SIG-M5 treated with dmso at 0.1 percent for 504 hours (cell line): ENCODE data around the gene HDHD2.
A peak's percentile ranks its signal among the peaks of the same experiment; 100 is the strongest.

Experiments
- DNase-seq: peaks from one replicate; lab custom pipeline; 2025; ENCODE audit not compliant: unreplicated experiment; lab: John Stamatoyannopoulos, UW

The HDHD2 gene

GRCh38 chr18:47149457-47150028 lies 757 bp downstream of the HDHD2 start:
- DNase-seq, result peak; percentile 12

GRCh38 chr18:47146206-47146605 lies 4.1 kb downstream of the HDHD2 start:
- DNase-seq, result no peak

GRCh38 chr18:47143899-47144485 lies 6.3 kb downstream of the HDHD2 start:
- no peak for DNase-seq

GRCh38 chr18:47143153-47143552 lies 7.1 kb downstream of the HDHD2 start:
- no peak for DNase-seq

GRCh38 chr18:47141289-47141688 lies 9.0 kb downstream of the HDHD2 start:
- DNase-seq, result no peak

- DNase-seq, result no peak
These were observed 29.2 kb downstream of the HDHD2 start for GRCh38 chr18:47121146-47121545.

GRCh38 chr18:47120428-47120827 lies 29.9 kb downstream of the HDHD2 start:
- DNase-seq, result no peak

- DNase-seq, result no peak
These were observed 31.3 kb downstream of the HDHD2 start for GRCh38 chr18:47118981-47119380.

GRCh38 chr18:47115205-47115604 lies 35.1 kb downstream of the HDHD2 start:
- DNase-seq, result no peak

- DNase-seq, result no peak
These were observed 36.3 kb downstream of the HDHD2 start for GRCh38 chr18:47113796-47114540.

GRCh38 chr18:47110492-47111274 lies 39.6 kb downstream of the HDHD2 start:
- DNase-seq, result no peak

- no peak for DNase-seq
These were observed 40.6 kb downstream of the HDHD2 start for GRCh38 chr18:47109720-47110119.

- DNase-seq, result no peak
These were observed 41.3 kb downstream of the HDHD2 start for GRCh38 chr18:47108998-47109405.

GRCh38 chr18:47108373-47108772 lies 41.9 kb downstream of the HDHD2 start:
- DNase-seq, result no peak

- peak; percentile 10 for DNase-seq
These were observed 50.0 kb downstream of the HDHD2 start for GRCh38 chr18:47100212-47100831.

GRCh38 chr18:47095810-47096209 lies 54.5 kb downstream of the HDHD2 start:
- DNase-seq, result no peak

GRCh38 chr18:47087676-47088075 lies 62.6 kb downstream of the HDHD2 start:
- no peak for DNase-seq

- no peak for DNase-seq
These were observed 68.7 kb downstream of the HDHD2 start for GRCh38 chr18:47081578-47081977.

GRCh38 chr18:47080872-47081271 lies 69.4 kb downstream of the HDHD2 start:
- no peak for DNase-seq

- DNase-seq, result no peak
These were observed 73.2 kb downstream of the HDHD2 start for GRCh38 chr18:47077111-47077510.
